A549 (cell line): ENCODE data around the gene SLC35D1. TPM values are rescaled to one million over a fixed set of nuclear protein-coding genes. Genes with fewer than 3 reads are reported as not detected.

Source experiments
- ATAC-seq, 2 experiments: fragments of 200-7000 bp in 1 of 2; fragments of >200 bp in 1 of 2; cut with Nextera tagmentation in 1 of 2; cut with Tn5 transposase in 1 of 2; 3 replicates each; pipeline versions ENCODE4 v1.8.0 to v1.9.1; 2018 to 2020; ENCODE audit warnings: mild to moderate bottlenecking in 1 of 2, moderate library complexity in 1 of 2
- CTCF ChIA-PET: fragments of 300-600 bp; sonication (Branson Sonifier 250); formaldehyde crosslinking; extraction: SDS; loops from one replicate; lab custom pipeline; 2021; ENCODE audit warnings: antibody characterized with exemption, inconsistent platforms; lab: Yijun Ruan, JAX
- POLR2A ChIA-PET: fragments of 350-600 bp; formaldehyde crosslinking; extraction: SDS; loops from one replicate; lab custom pipeline; 2021; ENCODE audit warnings: antibody characterized with exemption, inconsistent platforms; lab: Yijun Ruan, JAX
- DNase-seq, 2 experiments: peaks; one replicate each; pipeline versions ENCODE4 v3.0.0 to v3.0.0-alpha.2; 2011 to 2016; ENCODE audit warnings: low read depth in 1 of 2, low spot score in 1 of 2
- FAIRE-seq: peaks from 2 replicates; lab custom pipeline; 2011; peaks lifted over from hg19 to GRCh38; lab: Jason Lieb, UNC
- H3K27ac ChIP-seq, 2 experiments: fragments of >200 bp; sonication (Bioruptor Twin); formaldehyde crosslinking; 3 replicates each; pipeline ENCODE4 v1.5.1; 2016 to 2017
- H3K4me1 ChIP-seq: fragments of >200 bp; sonication (Bioruptor Twin); formaldehyde crosslinking; 3 replicates; pipeline ENCODE4 v1.6.1; 2016
- H3K4me2 ChIP-seq: fragments of >200 bp; sonication (Bioruptor Twin); formaldehyde crosslinking; 3 replicates; pipeline ENCODE4 v1.6.1; 2016
- H3K4me3 ChIP-seq: fragments of >200 bp; sonication (Bioruptor Twin); formaldehyde crosslinking; 3 replicates; pipeline ENCODE4 v1.5.1; 2016
- H3K9me3 ChIP-seq: fragments of >200 bp; sonication (Bioruptor Twin); formaldehyde crosslinking; 3 replicates; pipeline ENCODE4 v1.6.1; 2016
- BHLHE40 ChIP-seq: IDR thresholded peaks from 2 replicates; pipeline ENCODE4 v1.6.1; 2012; ENCODE audit warnings: low read depth, low read length, inconsistent platforms
- CBX2 ChIP-seq: fragments of 200-600 bp; sonication (generic); IDR thresholded peaks from 2 replicates; pipeline ENCODE4 v1.6.1; 2016; ENCODE audit warnings: low read depth, mild to moderate bottlenecking, borderline replicate concordance
- EHF ChIP-seq: fragments of 250-450 bp; sonication (Bioruptor Pico); IDR thresholded peaks from 2 replicates; pipeline ENCODE4 v1.5.0; 2020; ENCODE audit warnings: mild to moderate bottlenecking
- EHMT2 ChIP-seq: fragments of 200-600 bp; sonication (generic); IDR thresholded peaks from 2 replicates; pipeline ENCODE4 v1.6.1; 2016; ENCODE audit warnings: antibody characterized with exemption, low read depth, mild to moderate bottlenecking, moderate library complexity
- EP300 ChIP-seq, 2 experiments: fragments of >200 bp; sonication (Bioruptor Twin); formaldehyde crosslinking; IDR thresholded peaks; 2 replicates in 1 of 2; 3 replicates in 1 of 2; pipeline ENCODE4 v1.6.1; 2016 to 2017
- FOSB ChIP-seq: fragments of 250-450 bp; sonication (Bioruptor Pico); IDR thresholded peaks from 2 replicates; pipeline ENCODE4 v1.5.0; 2020; ENCODE audit warnings: mild to moderate bottlenecking, moderate library complexity
- HDAC2 ChIP-seq: fragments of 200-600 bp; sonication (generic); IDR thresholded peaks from 2 replicates; pipeline ENCODE4 v1.6.1; 2016
- HEYL ChIP-seq: fragments of 250-450 bp; sonication (Bioruptor Pico); IDR thresholded peaks from 2 replicates; pipeline ENCODE4 v1.8.0; 2021; ENCODE audit warnings: mild to moderate bottlenecking, moderate library complexity
- HOXA7 ChIP-seq: fragments of 250-450 bp; sonication (Bioruptor Pico); IDR thresholded peaks from 2 replicates; pipeline ENCODE4 v1.5.0; 2020; ENCODE audit warnings: mild to moderate bottlenecking, moderate library complexity
- HOXB13 ChIP-seq: fragments of 250-450 bp; sonication (Bioruptor Pico); IDR thresholded peaks from 2 replicates; pipeline ENCODE4 v1.5.0; 2020; ENCODE audit warnings: low read depth, mild to moderate bottlenecking, moderate library complexity
- HOXB5 ChIP-seq: fragments of 250-450 bp; sonication (Bioruptor Pico); IDR thresholded peaks from 2 replicates; pipeline ENCODE4 v1.5.0; 2020; ENCODE audit warnings: mild to moderate bottlenecking, moderate library complexity
- JUNB ChIP-seq: fragments of >200 bp; sonication (Bioruptor Twin); formaldehyde crosslinking; IDR thresholded peaks from 2 replicates; pipeline ENCODE4 v1.6.1; 2016
- KDM1A ChIP-seq: fragments of 200-600 bp; sonication (generic); IDR thresholded peaks from 2 replicates; pipeline ENCODE4 v1.6.1; 2016; ENCODE audit warnings: low read depth, mild to moderate bottlenecking
- KDM5A ChIP-seq: fragments of 200-600 bp; sonication (generic); IDR thresholded peaks from 2 replicates; pipeline ENCODE4 v1.6.1; 2016; ENCODE audit warnings: antibody characterized with exemption, mild to moderate bottlenecking
- MAZ ChIP-seq: fragments of 150-350 bp; IDR thresholded peaks from 2 replicates; pipeline ENCODE4 v1.6.1; 2014; ENCODE audit warnings: antibody characterized with exemption, low read depth, low read length, borderline replicate concordance
- NFE2L2 ChIP-seq: fragments of 150-350 bp; conservative IDR thresholded peaks from 2 replicates; pipeline ENCODE4 v1.6.1; 2014; ENCODE audit warnings: low read length
- NR3C1 ChIP-seq: fragments of >200 bp; sonication (Bioruptor Twin); formaldehyde crosslinking; IDR thresholded peaks from 3 replicates; pipeline ENCODE4 v1.6.1; 2017
- POLR2A ChIP-seq: IDR thresholded peaks from 2 replicates; pipeline ENCODE4 v1.6.1; 2012; ENCODE audit warnings: mild to moderate bottlenecking, low read length
- POLR2AphosphoS2 ChIP-seq: conservative IDR thresholded peaks from 2 replicates; pipeline ENCODE4 v1.6.1; 2012; ENCODE audit warnings: low read length, improper control_type of control experiment, inconsistent platforms
- RNF2 ChIP-seq: fragments of 200-600 bp; sonication (generic); IDR thresholded peaks from 2 replicates; pipeline ENCODE4 v1.6.1; 2016; ENCODE audit warnings: low read depth, mild to moderate bottlenecking, antibody characterized with exemption, moderate library complexity, borderline replicate concordance
- SMC3 ChIP-seq: fragments of >200 bp; sonication (Bioruptor Twin); formaldehyde crosslinking; IDR thresholded peaks from 3 replicates; pipeline ENCODE4 v1.6.1; 2018; ENCODE audit warnings: inconsistent platforms
- TFCP2L1 ChIP-seq: fragments of 250-450 bp; sonication (Bioruptor Pico); IDR thresholded peaks from 2 replicates; pipeline ENCODE4 v1.5.0; 2021; ENCODE audit warnings: mild to moderate bottlenecking
- ZC3H11A ChIP-seq: fragments of 450-650 bp; IDR thresholded peaks from 2 replicates; pipeline ENCODE4 v1.6.1; 2014; ENCODE audit warnings: antibody characterized with exemption, mild to moderate bottlenecking
- ZSCAN20 ChIP-seq: fragments of 250-450 bp; sonication (Bioruptor Pico); IDR thresholded peaks from 2 replicates; pipeline ENCODE4 v1.8.0; 2022; ENCODE audit warnings: mild to moderate bottlenecking, moderate library complexity
- WGBS: methylation state at CpG from one replicate; pipeline ENCODE4 v1.1.6; 2017; ENCODE audit errors: missing lambda C conversion rate; 5-methylcytosine and 5-hydroxymethylcytosine counted together
- polyA plus RNA-seq, 4 experiments: library from polyadenylated mRNA; depleted of rRNA in 3 of 4; stranded (reverse); fragments of >200 nt; fragmentation: RNase III in 1 of 4; extraction: RNeasy Plus Mini Kit Qiagen cat#74134 plus additional on column Dnase treatment in 1 of 4; gene quantifications; 2 replicates in 3 of 4; 3 replicates in 1 of 4; pipeline ENCODE4 v1.2.3, GENCODE V29; 2011 to 2017
- TF ChIP-seq, protein P1 (sequence below): fragments of >200 bp; sonication (Bioruptor Twin); formaldehyde crosslinking; IDR thresholded peaks from 3 replicates; pipeline ENCODE4 v1.6.1; 2016
- TF ChIP-seq, protein P2 (sequence below): fragments of >200 bp; sonication (Bioruptor Twin); formaldehyde crosslinking; IDR thresholded peaks from 2 replicates; pipeline ENCODE4 v1.6.1; 2016
- TF ChIP-seq, protein P3 (sequence below): fragments of 250-450 bp; sonication (Bioruptor Pico); IDR thresholded peaks from 2 replicates; pipeline ENCODE4 v1.5.0; 2021; ENCODE audit warnings: mild to moderate bottlenecking, moderate library complexity, borderline replicate concordance
- TF ChIP-seq, protein P4 (sequence below): IDR thresholded peaks from 2 replicates; pipeline ENCODE4 v1.6.1; 2012; ENCODE audit warnings: low read depth, borderline replicate concordance

The SLC35D1 gene
- polyA plus RNA-seq, 2 of the 4 experiments (the other 2 are of a cell fraction): 5.2 to 12.9 TPM

DNA sequence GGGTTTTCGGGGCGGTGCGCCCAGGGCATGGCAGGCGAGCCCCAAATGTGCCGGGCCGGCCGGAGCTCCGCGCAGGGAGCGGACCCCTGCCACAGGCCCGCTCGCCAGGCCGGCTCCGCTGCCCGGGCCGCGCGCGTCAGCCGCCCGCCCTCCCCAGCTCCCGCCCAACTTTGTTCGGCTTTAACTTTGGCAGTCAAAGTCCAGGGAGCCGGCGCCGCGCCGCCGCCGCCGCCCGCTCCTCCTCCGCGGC is 488 bp downstream of the SLC35D1 start:
- no peak for FAIRE-seq
- no CpG with 5 or more reads among the region's 34 CpGs for WGBS
- peak overlapping the region; percentile 86 to 97 for H3K27ac ChIP-seq
- TF ChIP-seq KDM1A (no peak), MAZ (no peak), NFE2L2 (no peak), BHLHE40 (no peak), ZSCAN20 (CRISPR knock-in tag) (no peak), SMC3 (no peak), HOXB5 (no peak), ZC3H11A (no peak), KDM5A (no peak), HEYL (CRISPR knock-in tag) (no peak), HDAC2 (no peak), HOXA7 (no peak), FOSB (CRISPR knock-in tag) (no peak), NR3C1 (no peak), CBX2 (no peak)
- TF ChIP-seq, protein P1, sequence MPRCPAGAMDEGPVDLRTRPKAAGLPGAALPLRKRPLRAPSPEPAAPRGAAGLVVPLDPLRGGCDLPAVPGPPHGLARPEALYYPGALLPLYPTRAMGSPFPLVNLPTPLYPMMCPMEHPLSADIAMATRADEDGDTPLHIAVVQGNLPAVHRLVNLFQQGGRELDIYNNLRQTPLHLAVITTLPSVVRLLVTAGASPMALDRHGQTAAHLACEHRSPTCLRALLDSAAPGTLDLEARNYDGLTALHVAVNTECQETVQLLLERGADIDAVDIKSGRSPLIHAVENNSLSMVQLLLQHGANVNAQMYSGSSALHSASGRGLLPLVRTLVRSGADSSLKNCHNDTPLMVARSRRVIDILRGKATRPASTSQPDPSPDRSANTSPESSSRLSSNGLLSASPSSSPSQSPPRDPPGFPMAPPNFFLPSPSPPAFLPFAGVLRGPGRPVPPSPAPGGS: no peak
- TF ChIP-seq, protein P2, sequence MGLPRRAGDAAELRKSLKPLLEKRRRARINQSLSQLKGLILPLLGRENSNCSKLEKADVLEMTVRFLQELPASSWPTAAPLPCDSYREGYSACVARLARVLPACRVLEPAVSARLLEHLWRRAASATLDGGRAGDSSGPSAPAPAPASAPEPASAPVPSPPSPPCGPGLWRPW: no peak
- TF ChIP-seq, protein P3, sequence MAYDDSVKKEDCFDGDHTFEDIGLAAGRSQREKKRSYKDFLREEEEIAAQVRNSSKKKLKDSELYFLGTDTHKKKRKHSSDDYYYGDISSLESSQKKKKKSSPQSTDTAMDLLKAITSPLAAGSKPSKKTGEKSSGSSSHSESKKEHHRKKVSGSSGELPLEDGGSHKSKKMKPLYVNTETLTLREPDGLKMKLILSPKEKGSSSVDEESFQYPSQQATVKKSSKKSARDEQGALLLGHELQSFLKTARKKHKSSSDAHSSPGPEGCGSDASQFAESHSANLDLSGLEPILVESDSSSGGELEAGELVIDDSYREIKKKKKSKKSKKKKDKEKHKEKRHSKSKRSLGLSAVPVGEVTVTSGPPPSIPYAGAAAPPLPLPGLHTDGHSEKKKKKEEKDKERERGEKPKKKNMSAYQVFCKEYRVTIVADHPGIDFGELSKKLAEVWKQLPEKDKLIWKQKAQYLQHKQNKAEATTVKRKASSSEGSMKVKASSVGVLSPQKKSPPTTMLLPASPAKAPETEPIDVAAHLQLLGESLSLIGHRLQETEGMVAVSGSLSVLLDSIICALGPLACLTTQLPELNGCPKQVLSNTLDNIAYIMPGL (CRISPR knock-in tag): no peak
- TF ChIP-seq, all 56 proteins: peak for 0
- ChIA-PET POLR2A (interaction anchor here (0.6 to 1.3 kb wide), 4 partner anchors 82 to 355 kb away, joined by 3 to 6 read pairs (median 6); partner anchors contain the start of genes DNAI4 and MIER1), CTCF (interaction anchor here (0.8 to 2.3 kb wide), 3 partner anchors 19 to 95 kb away, joined by 3 to 14 read pairs (median 3); no protein-coding TSS in a partner anchor)
- ATAC-seq (peak; percentile 78), DNase-seq (peak in 1 of 2 experiments; percentile 19)
- Histone ChIP-seq H3K9me3 (no peaks in the 10 kb centered on the region), H3K4me1 (peaks cover 8% of the 10 kb centered on the region), H3K4me3 (peak overlapping the region; percentile 87), H3K4me2 (peak overlapping the region; percentile 77)

DNA sequence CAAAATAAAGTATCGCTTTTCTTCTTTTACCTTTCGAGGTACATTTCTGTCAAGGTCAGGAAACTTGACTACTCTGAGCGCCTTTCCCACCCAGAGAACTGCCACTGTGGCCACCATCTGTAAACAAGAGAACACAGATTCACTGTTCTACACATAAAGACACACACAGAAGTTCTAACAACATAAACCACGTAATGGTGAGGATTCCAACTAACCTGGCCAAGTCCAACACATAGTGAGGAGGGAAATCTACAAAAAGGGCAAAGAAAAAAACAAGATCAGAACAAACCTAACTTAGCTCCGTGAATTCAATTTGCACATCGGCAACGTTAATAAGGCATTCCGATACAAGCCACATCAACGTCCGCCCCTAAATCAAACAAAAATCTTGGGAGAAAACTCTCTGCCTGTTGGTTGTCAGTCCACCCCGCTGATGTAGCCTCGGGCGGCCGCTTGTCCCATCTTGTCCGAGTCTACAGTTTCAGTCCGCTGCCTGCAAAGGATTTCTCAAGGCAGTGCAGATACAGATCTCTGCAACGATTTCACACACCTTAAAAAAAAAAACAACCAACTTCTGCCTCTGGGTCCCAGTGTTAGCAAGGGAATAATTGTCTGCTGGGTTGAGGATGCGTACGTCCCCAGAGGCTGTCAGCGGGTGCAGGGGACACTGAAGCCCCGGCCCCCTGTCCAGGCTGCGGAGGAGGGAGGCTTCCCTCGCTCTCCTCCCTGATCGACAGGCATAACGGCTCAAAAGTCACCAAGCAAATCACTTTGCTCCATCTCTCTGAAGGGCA is 1.0 kb downstream of the SLC35D1 start:
- FAIRE-seq (no peak), DNase-seq (peak; percentile 14 to 15), ATAC-seq (peak; percentile 38 to 60)
- POLR2A ChIA-PET: interaction anchor here (0.6 to 1.3 kb wide), 4 partner anchors 83 to 355 kb away, joined by 3 to 6 read pairs (median 6); partner anchors contain the start of genes DNAI4 and MIER1
- Histone ChIP-seq H3K27ac (peak overlapping the region; percentile 86 to 97), H3K9me3 (no peaks in the 10 kb centered on the region), H3K4me3 (peak overlapping the region; percentile 87), H3K4me1 (peaks cover 8% of the 10 kb centered on the region), H3K4me2 (peak overlapping the region; percentile 77)
- CTCF ChIA-PET: interaction anchor here (0.8 to 2.3 kb wide), 3 partner anchors 18 to 96 kb away, joined by 3 to 14 read pairs (median 3); no protein-coding TSS in a partner anchor
- 4% methylated on average over 25 of the region's 25 CpGs for WGBS
- TF ChIP-seq, protein P2: no peak
- TF ChIP-seq POLR2AphosphoS2 (no peak), POLR2A (no peak), EHF (CRISPR knock-in tag) (no peak), NFE2L2 (no peak), TFCP2L1 (no peak), JUNB (no peak), EP300 (IDR thresholded peaks at IDR 0.05) (no peak), RNF2 (no peak), HOXB13 (CRISPR knock-in tag) (no peak), CBX2 (no peak), EHMT2 (no peak)
- TF ChIP-seq, protein P4, sequence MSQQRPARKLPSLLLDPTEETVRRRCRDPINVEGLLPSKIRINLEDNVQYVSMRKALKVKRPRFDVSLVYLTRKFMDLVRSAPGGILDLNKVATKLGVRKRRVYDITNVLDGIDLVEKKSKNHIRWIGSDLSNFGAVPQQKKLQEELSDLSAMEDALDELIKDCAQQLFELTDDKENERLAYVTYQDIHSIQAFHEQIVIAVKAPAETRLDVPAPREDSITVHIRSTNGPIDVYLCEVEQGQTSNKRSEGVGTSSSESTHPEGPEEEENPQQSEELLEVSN: no peak
